ENCODE measurements around the gene DYNLL2. TPM values are rescaled to one million over a fixed set of nuclear protein-coding genes. Genes with fewer than 3 reads are reported as not detected.

The DYNLL2 gene
- total RNA-seq, 2 donors from 2014 or later: 20.6 to 28.5 TPM

- Histone ChIP-seq H3K4me3 (no peak overlapping the region), H3K4me1 (ENCODE audit: control insufficient read depth in 1 of 2, low read depth in 2 of 2) (peaks cover 2 to 5% of the 10 kb centered on the region in 2 donors), H3K9me3 (no peaks in the 10 kb centered on the region), H3K27ac (no peak overlapping the region), H3K36me3 (no peaks in the 10 kb centered on the region), H3K27me3 (replicated peaks; ENCODE audit: insufficient read depth) (no peaks in the 10 kb centered on the region)
- no peak for TF ChIP-seq CTCF (IDR thresholded peaks at IDR 0.05)
- ATAC-seq (ENCODE audit: insufficient number of reproducible peaks, low FRiP score, low read depth): no peak
- DNase-seq (ENCODE audit: low spot score): no peak
These were observed 3.8 kb upstream of the DYNLL2 start for GRCh38 chr17:58079300-58080033.

GRCh38 chr17:58081646-58082340 is 1.4 kb upstream of the DYNLL2 start:
- DNase-seq (ENCODE audit: low spot score) (no peak), ATAC-seq (ENCODE audit: insufficient number of reproducible peaks, low FRiP score, low read depth) (no peak)
- Histone ChIP-seq H3K27ac (peak overlapping the region in 1 of 2 donors; percentile 58), H3K27me3 (replicated peaks; ENCODE audit: insufficient read depth) (no peaks in the 10 kb centered on the region), H3K4me3 (no peak overlapping the region), H3K9me3 (no peaks in the 10 kb centered on the region), H3K4me1 (ENCODE audit: control insufficient read depth in 1 of 2, low read depth in 2 of 2) (peaks cover 20 to 28% of the 10 kb centered on the region in 2 donors), H3K36me3 (peaks cover under 1% of the 10 kb centered on the region)
- TF ChIP-seq CTCF (IDR thresholded peaks at IDR 0.05): no peak

GRCh38 chr17:58082341-58082869 is 814 bp upstream of the DYNLL2 start:
- peaks cover 20 to 35% of the 10 kb centered on the region in 2 donors for H3K4me1 ChIP-seq (ENCODE audit: control insufficient read depth in 1 of 2, low read depth in 2 of 2)
- peak overlapping the region; percentile 58 to 80 for H3K27ac ChIP-seq
- TF ChIP-seq CTCF (IDR thresholded peaks at IDR 0.05): no peak
- H3K4me3 ChIP-seq: peak overlapping the region; percentile 99
- H3K27me3 ChIP-seq (replicated peaks; ENCODE audit: insufficient read depth): no peaks in the 10 kb centered on the region
- no peak for ATAC-seq (ENCODE audit: insufficient number of reproducible peaks, low FRiP score, low read depth)
- peaks cover 4% of the 10 kb centered on the region for H3K36me3 ChIP-seq
- no peak for DNase-seq (ENCODE audit: low spot score)
- H3K9me3 ChIP-seq: no peaks in the 10 kb centered on the region

- H3K27me3 ChIP-seq (replicated peaks; ENCODE audit: insufficient read depth): no peaks in the 10 kb centered on the region
- H3K4me1 ChIP-seq (ENCODE audit: control insufficient read depth in 1 of 2, low read depth in 2 of 2): peaks cover 20 to 44% of the 10 kb centered on the region in 2 donors
- TF ChIP-seq CTCF (IDR thresholded peaks at IDR 0.05): no peak
- peak overlapping the region; percentile 88 to 94 for H3K27ac ChIP-seq
- peak overlapping the region; percentile 99 for H3K4me3 ChIP-seq
- H3K9me3 ChIP-seq: no peaks in the 10 kb centered on the region
- H3K36me3 ChIP-seq: peaks cover 4% of the 10 kb centered on the region
- peak; percentile 77 for ATAC-seq (ENCODE audit: insufficient number of reproducible peaks, low FRiP score, low read depth)
- DNase-seq (ENCODE audit: low spot score): no peak
These were observed 485 bp downstream of the DYNLL2 start for GRCh38 chr17:58083491-58084316.

Measured in thoracic aorta (tissue), 2 donors.